Gastrocnemius medialis (tissue), 4 donors: ENCODE data around the gene CTNNA2.

Source experiments
- POLR2A ChIP-seq, 2 donors: fragments of 450-650 bp; IDR thresholded peaks; one replicate each; pipeline ENCODE4 v1.6.1; 2017; ENCODE audit warnings: antibody characterized with exemption in 2 of 2, mild to moderate bottlenecking in 2 of 2, moderate library complexity in 2 of 2
- TF ChIP-seq, protein P1 (sequence below), 5 experiments: fragments of 450-650 bp in 3 of 5; fragments of 200-600 bp in 2 of 5; sonication (generic) in 2 of 5; IDR thresholded peaks in 4 of 5; conservative IDR thresholded peaks in 1 of 5; 1 replicate in 4 of 5; 2 replicates in 1 of 5; pipeline ENCODE4 v1.5.1; 2016 to 2019; ENCODE audit warnings: antibody characterized with exemption in 5 of 5, mild to moderate bottlenecking in 3 of 5, moderate library complexity in 3 of 5

DNA sequence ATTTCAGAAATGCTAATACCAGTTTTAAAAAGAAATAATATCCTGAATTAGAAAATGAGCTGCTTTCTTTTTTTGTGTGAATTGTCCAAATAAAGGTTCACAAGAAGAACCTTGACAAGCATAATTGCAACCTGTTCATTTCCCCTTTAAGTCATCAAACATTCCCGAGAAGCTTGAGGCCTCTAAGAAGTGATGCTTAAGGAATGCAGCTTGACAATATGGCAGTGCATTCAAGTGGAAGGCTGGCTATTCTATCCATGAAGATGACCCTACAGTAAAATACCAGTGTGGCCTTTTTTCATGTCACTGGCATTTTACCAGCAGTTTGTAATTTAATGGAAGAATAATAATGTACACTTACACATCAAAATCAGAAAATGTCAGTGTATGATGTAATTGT, 216.7 kb downstream of the CTNNA2 start:
- TF ChIP-seq, protein P1, sequence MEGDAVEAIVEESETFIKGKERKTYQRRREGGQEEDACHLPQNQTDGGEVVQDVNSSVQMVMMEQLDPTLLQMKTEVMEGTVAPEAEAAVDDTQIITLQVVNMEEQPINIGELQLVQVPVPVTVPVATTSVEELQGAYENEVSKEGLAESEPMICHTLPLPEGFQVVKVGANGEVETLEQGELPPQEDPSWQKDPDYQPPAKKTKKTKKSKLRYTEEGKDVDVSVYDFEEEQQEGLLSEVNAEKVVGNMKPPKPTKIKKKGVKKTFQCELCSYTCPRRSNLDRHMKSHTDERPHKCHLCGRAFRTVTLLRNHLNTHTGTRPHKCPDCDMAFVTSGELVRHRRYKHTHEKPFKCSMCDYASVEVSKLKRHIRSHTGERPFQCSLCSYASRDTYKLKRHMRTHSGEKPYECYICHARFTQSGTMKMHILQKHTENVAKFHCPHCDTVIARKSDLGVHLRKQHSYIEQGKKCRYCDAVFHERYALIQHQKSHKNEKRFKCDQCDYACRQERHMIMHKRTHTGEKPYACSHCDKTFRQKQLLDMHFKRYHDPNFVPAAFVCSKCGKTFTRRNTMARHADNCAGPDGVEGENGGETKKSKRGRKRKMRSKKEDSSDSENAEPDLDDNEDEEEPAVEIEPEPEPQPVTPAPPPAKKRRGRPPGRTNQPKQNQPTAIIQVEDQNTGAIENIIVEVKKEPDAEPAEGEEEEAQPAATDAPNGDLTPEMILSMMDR (IDR thresholded peaks at IDR 0.05 in 4 of 5, conservative IDR thresholded peaks at IDR 0.05 in 1 of 5), result no peak
- no peak for TF ChIP-seq POLR2A (IDR thresholded peaks at IDR 0.05)
